GM21825 (cell line): ENCODE results near the gene PCYT1A.
A peak's percentile ranks its signal among the peaks of the same experiment; 100 is the strongest.
"Not testable (repeated sequence)": the region's sequence is repeated elsewhere in the genome, so short reads cannot be mapped to it uniquely, and the experiment has no call there.

Experiments
- ATAC-seq: cut with Tn5 transposase; IDR thresholded peaks from one replicate; pipeline ENCODE4 v1.9.1; 2021; ENCODE audit warnings: mild to moderate bottlenecking, moderate library complexity; ENCODE audit not compliant: unreplicated experiment

PCYT1A gene

GRCh38 chr3:196287440-196288140 lies at the start of gene PCYT1A:
Gene PCYT1A, minus strand, starts transcription at chr3:196287726. Its CDS starts 17,195 bp downstream, at chr3:196270531.
- peak; percentile 77 for ATAC-seq

- no peak for ATAC-seq
These were observed 49.0 kb upstream of the PCYT1A start for GRCh38 chr3:196336319-196337145.

GRCh38 chr3:196335503-196335948 lies 48.0 kb upstream of the PCYT1A start:
- no peak for ATAC-seq

GRCh38 chr3:196334982-196335381 lies 47.5 kb upstream of the PCYT1A start:
- ATAC-seq, result no peak

GRCh38 chr3:196332168-196332567 lies 44.6 kb upstream of the PCYT1A start:
- no peak for ATAC-seq

- ATAC-seq, result no peak
These were observed 39.9 kb upstream of the PCYT1A start for GRCh38 chr3:196327405-196327804.

- no peak for ATAC-seq
These were observed 39.4 kb upstream of the PCYT1A start for GRCh38 chr3:196326936-196327335.

GRCh38 chr3:196323691-196324090 lies 36.2 kb upstream of the PCYT1A start:
- no peak for ATAC-seq

GRCh38 chr3:196323016-196323415 lies 35.5 kb upstream of the PCYT1A start:
- no peak for ATAC-seq

- no peak for ATAC-seq
These were observed 33.6 kb upstream of the PCYT1A start for GRCh38 chr3:196321162-196321561.

GRCh38 chr3:196320137-196320536 lies 32.6 kb upstream of the PCYT1A start:
- ATAC-seq, result no peak

GRCh38 chr3:196317687-196318467 lies 30.4 kb upstream of the PCYT1A start, which contains the start of gene DYNLT2B:
Gene DYNLT2B, minus strand, starts transcription at chr3:196318240. Its CDS starts 88 bp downstream, at chr3:196318152.
- peak; percentile 90 for ATAC-seq

- peak; percentile 36 for ATAC-seq
These were observed 29.5 kb upstream of the PCYT1A start for GRCh38 chr3:196316799-196317686.

- no peak for ATAC-seq
These were observed 28.3 kb upstream of the PCYT1A start for GRCh38 chr3:196315821-196316220.

- ATAC-seq, result no peak
These were observed 27.1 kb upstream of the PCYT1A start for GRCh38 chr3:196314597-196314996.

- ATAC-seq, result not testable (repeated sequence)
These were observed 26.6 kb upstream of the PCYT1A start for GRCh38 chr3:196314086-196314485.

- ATAC-seq, result not testable (repeated sequence)
These were observed 15.4 kb upstream of the PCYT1A start for GRCh38 chr3:196302960-196303359.

- not testable (repeated sequence) for ATAC-seq
These were observed 15.0 kb upstream of the PCYT1A start for GRCh38 chr3:196302551-196302950.

- no peak for ATAC-seq
These were observed 11.0 kb upstream of the PCYT1A start for GRCh38 chr3:196298521-196298920.

- ATAC-seq, result no peak
These were observed 4.9 kb upstream of the PCYT1A start for GRCh38 chr3:196292286-196292923.
